ENCODE measurements around the gene TMEM132D. TPM values are rescaled to one million over a fixed set of nuclear protein-coding genes. Genes with fewer than 3 reads are reported as not detected.

TMEM132D gene
- polyA plus RNA-seq, 1 donor from 2014 or later: 1.3 TPM

DNA sequence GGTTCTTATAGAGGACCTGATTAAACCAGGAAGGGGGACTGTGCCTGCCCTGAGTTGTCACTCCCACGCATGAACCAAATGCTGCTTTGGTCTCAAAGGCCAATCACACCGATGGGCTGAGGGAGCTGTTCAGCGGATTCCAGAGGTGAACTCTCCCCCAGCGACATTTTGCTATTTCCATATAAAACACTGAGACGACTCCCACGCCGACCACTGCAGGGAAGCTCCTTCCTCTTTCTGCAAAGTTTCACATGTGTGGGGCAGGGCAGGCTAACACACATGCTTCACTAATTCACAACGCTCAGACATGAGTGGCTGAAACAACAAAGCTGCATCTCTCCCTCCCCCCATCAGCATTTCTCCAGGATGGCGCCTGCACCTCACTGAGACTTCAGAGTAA is 37.8 kb upstream of the TMEM132D start:
- no peak overlapping the region for H2AFZ ChIP-seq (ENCODE audit: low read depth, low read length)
- H3K9me3 ChIP-seq (ENCODE audit: low read length): no peaks in the 10 kb centered on the region

DNA sequence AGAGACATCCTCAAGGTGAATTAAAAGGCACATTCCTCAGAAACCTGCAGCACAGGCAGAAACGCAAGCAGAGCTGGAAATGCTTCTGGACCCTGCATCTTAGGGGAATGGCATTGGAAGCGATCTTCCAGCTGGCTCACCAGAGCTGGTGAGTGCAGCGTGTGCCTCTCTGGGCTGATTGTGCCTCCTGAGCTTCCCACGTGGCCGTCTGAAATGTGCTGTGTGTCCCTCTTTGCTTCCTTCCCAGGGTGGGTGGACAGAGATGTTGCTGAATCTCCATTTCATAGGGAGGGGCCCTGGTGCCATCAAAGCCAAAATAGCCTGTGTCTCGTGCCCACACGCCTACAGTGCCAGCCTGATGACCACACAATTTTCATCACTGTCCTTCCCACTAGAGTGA is 34.3 kb upstream of the TMEM132D start:
- no peak for TF ChIP-seq POLR2AphosphoS5 (IDR thresholded peaks at IDR 0.05)
- no peak for TF ChIP-seq EZH2 (IDR thresholded peaks at IDR 0.05; ENCODE audit: borderline replicate concordance, insufficient read depth, low read length, poor library complexity, severe bottlenecking)
- no peak for TF ChIP-seq MXI1 (conservative IDR thresholded peaks at IDR 0.05; ENCODE audit: poor library complexity, severe bottlenecking)
- no peak for TF ChIP-seq TAF1 (IDR thresholded peaks at IDR 0.05; ENCODE audit: low read depth)
- no peak for TF ChIP-seq EP300 (conservative IDR thresholded peaks at IDR 0.05; ENCODE audit: poor library complexity, severe bottlenecking)
- no peak for TF ChIP-seq RAD21 (conservative IDR thresholded peaks at IDR 0.05)
- H3K9ac ChIP-seq (ENCODE audit: low read length): no peak overlapping the region
- H3K4me3 ChIP-seq (ENCODE audit: low read length): no peak overlapping the region
- no peak overlapping the region for H2AFZ ChIP-seq (ENCODE audit: low read depth, low read length)
- no peak overlapping the region for H3K27ac ChIP-seq (ENCODE audit: low read length)
- no peaks in the 10 kb centered on the region for H3K9me2 ChIP-seq (ENCODE audit: insufficient read depth, low read length)
- H3K27me3 ChIP-seq (ENCODE audit: insufficient read depth, low read depth, low read length): no peaks in the 10 kb centered on the region
- no peaks in the 10 kb centered on the region for H3K79me2 ChIP-seq (replicated peaks; ENCODE audit: insufficient read depth, low read length)
- H3K9me3 ChIP-seq (ENCODE audit: low read length): no peaks in the 10 kb centered on the region
- no peak overlapping the region for H3K4me2 ChIP-seq (ENCODE audit: low read length)
- no peaks in the 10 kb centered on the region for H4K20me1 ChIP-seq (ENCODE audit: insufficient read depth)
- H3F3A ChIP-seq (ENCODE audit: insufficient read depth, low read length, poor library complexity, severe bottlenecking): no peaks in the 10 kb centered on the region
- no peaks in the 10 kb centered on the region for H3K36me3 ChIP-seq (ENCODE audit: insufficient read depth, low read length)

More for the DNA sequence above, 37.8 kb upstream of the TMEM132D start:
- Histone ChIP-seq H3F3A (ENCODE audit: insufficient read depth, low read length, poor library complexity, severe bottlenecking) (no peaks in the 10 kb centered on the region), H3K9ac (ENCODE audit: low read length) (no peak overlapping the region), H3K4me3 (ENCODE audit: low read length) (no peak overlapping the region), H3K9me2 (ENCODE audit: insufficient read depth, low read length) (no peaks in the 10 kb centered on the region), H3K27me3 (ENCODE audit: insufficient read depth, low read depth, low read length) (no peaks in the 10 kb centered on the region), H4K20me1 (ENCODE audit: insufficient read depth) (no peaks in the 10 kb centered on the region), H3K79me2 (replicated peaks; ENCODE audit: insufficient read depth, low read length) (no peaks in the 10 kb centered on the region), H3K36me3 (ENCODE audit: insufficient read depth, low read length) (no peaks in the 10 kb centered on the region), H3K27ac (ENCODE audit: low read length) (no peak overlapping the region), H3K4me2 (ENCODE audit: low read length) (no peak overlapping the region)
- no peak for TF ChIP-seq RAD21 (conservative IDR thresholded peaks at IDR 0.05)
- no peak for TF ChIP-seq MXI1 (conservative IDR thresholded peaks at IDR 0.05; ENCODE audit: poor library complexity, severe bottlenecking)
- TF ChIP-seq EZH2 (IDR thresholded peaks at IDR 0.05; ENCODE audit: borderline replicate concordance, insufficient read depth, low read length, poor library complexity, severe bottlenecking): no peak
- no peak for TF ChIP-seq SMC3 (conservative IDR thresholded peaks at IDR 0.05; ENCODE audit: poor library complexity)
- no peak for TF ChIP-seq TAF1 (IDR thresholded peaks at IDR 0.05; ENCODE audit: low read depth)

DNA sequence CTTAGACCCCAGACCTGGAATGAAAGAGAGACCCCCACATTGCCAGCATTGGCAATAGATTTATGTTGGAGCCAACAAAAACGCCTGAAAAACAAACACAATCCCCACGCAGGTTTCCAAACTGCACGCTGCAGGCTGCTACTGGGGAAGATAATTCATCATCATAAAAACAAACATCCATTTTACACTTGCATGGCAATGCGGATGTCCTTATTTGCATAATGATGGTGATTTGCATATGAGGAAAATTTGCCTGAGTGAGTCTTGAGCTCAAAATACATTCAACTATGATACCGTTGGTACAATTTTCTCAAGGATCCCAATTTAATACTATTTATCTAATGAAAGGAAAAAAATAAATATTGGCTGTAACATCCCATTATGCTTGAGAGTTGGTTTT is 33.6 kb upstream of the TMEM132D start:
- TF ChIP-seq, protein P1, sequence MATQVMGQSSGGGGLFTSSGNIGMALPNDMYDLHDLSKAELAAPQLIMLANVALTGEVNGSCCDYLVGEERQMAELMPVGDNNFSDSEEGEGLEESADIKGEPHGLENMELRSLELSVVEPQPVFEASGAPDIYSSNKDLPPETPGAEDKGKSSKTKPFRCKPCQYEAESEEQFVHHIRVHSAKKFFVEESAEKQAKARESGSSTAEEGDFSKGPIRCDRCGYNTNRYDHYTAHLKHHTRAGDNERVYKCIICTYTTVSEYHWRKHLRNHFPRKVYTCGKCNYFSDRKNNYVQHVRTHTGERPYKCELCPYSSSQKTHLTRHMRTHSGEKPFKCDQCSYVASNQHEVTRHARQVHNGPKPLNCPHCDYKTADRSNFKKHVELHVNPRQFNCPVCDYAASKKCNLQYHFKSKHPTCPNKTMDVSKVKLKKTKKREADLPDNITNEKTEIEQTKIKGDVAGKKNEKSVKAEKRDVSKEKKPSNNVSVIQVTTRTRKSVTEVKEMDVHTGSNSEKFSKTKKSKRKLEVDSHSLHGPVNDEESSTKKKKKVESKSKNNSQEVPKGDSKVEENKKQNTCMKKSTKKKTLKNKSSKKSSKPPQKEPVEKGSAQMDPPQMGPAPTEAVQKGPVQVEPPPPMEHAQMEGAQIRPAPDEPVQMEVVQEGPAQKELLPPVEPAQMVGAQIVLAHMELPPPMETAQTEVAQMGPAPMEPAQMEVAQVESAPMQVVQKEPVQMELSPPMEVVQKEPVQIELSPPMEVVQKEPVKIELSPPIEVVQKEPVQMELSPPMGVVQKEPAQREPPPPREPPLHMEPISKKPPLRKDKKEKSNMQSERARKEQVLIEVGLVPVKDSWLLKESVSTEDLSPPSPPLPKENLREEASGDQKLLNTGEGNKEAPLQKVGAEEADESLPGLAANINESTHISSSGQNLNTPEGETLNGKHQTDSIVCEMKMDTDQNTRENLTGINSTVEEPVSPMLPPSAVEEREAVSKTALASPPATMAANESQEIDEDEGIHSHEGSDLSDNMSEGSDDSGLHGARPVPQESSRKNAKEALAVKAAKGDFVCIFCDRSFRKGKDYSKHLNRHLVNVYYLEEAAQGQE (IDR thresholded peaks at IDR 0.05; ENCODE audit: borderline replicate concordance): no peak
- TF ChIP-seq, protein P2, sequence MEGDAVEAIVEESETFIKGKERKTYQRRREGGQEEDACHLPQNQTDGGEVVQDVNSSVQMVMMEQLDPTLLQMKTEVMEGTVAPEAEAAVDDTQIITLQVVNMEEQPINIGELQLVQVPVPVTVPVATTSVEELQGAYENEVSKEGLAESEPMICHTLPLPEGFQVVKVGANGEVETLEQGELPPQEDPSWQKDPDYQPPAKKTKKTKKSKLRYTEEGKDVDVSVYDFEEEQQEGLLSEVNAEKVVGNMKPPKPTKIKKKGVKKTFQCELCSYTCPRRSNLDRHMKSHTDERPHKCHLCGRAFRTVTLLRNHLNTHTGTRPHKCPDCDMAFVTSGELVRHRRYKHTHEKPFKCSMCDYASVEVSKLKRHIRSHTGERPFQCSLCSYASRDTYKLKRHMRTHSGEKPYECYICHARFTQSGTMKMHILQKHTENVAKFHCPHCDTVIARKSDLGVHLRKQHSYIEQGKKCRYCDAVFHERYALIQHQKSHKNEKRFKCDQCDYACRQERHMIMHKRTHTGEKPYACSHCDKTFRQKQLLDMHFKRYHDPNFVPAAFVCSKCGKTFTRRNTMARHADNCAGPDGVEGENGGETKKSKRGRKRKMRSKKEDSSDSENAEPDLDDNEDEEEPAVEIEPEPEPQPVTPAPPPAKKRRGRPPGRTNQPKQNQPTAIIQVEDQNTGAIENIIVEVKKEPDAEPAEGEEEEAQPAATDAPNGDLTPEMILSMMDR (IDR thresholded peaks at IDR 0.05; ENCODE audit: poor library complexity, severe bottlenecking): no peak
- no peak for TF ChIP-seq RAD21 (conservative IDR thresholded peaks at IDR 0.05)
- TF ChIP-seq MXI1 (conservative IDR thresholded peaks at IDR 0.05; ENCODE audit: poor library complexity, severe bottlenecking): no peak
- TF ChIP-seq SMC3 (conservative IDR thresholded peaks at IDR 0.05; ENCODE audit: poor library complexity): no peak
- TF ChIP-seq TAF1 (IDR thresholded peaks at IDR 0.05; ENCODE audit: low read depth): no peak
- no peak for TF ChIP-seq EP300 (conservative IDR thresholded peaks at IDR 0.05; ENCODE audit: poor library complexity, severe bottlenecking)
- no peak for TF ChIP-seq EZH2 (IDR thresholded peaks at IDR 0.05; ENCODE audit: borderline replicate concordance, insufficient read depth, low read length, poor library complexity, severe bottlenecking)
- no peak for TF ChIP-seq POLR2AphosphoS5 (IDR thresholded peaks at IDR 0.05)
- H3F3A ChIP-seq (ENCODE audit: insufficient read depth, low read length, poor library complexity, severe bottlenecking): no peaks in the 10 kb centered on the region
- no peaks in the 10 kb centered on the region for H3K27me3 ChIP-seq (ENCODE audit: insufficient read depth, low read depth, low read length)
- H4K20me1 ChIP-seq (ENCODE audit: insufficient read depth): no peaks in the 10 kb centered on the region
- H3K4me2 ChIP-seq (ENCODE audit: low read length): no peak overlapping the region
- H3K9me2 ChIP-seq (ENCODE audit: insufficient read depth, low read length): no peaks in the 10 kb centered on the region
- H3K36me3 ChIP-seq (ENCODE audit: insufficient read depth, low read length): no peaks in the 10 kb centered on the region
- H3K79me2 ChIP-seq (replicated peaks; ENCODE audit: insufficient read depth, low read length): no peaks in the 10 kb centered on the region
- H3K9me3 ChIP-seq (ENCODE audit: low read length): no peaks in the 10 kb centered on the region
- no peak overlapping the region for H2AFZ ChIP-seq (ENCODE audit: low read depth, low read length)
- H3K4me3 ChIP-seq (ENCODE audit: low read length): no peak overlapping the region
- H3K27ac ChIP-seq (ENCODE audit: low read length): no peak overlapping the region
- H3K9ac ChIP-seq (ENCODE audit: low read length): no peak overlapping the region

All from neural cell (in vitro differentiated cells).